ENCODE results near the gene KIR3DL3.

DNA sequence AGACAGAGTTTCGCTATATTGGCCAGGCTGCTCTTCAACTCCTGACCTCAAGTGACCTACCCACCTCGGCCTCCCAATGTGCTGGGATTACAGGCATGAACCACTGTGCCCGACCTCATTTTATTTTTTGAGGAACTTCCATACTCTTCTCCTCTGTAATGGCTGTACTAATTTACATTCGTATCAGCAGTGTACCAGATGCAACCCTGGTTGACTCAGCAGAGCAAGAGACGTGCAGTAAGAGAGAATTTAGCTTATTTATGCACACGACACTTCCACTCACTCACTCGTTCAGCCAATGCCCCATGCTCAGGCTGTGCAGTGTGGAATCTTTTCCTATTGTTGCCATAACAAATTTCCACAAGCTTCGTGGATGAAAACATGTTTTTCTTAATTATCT lies 6.9 kb downstream of the KIR3DL3 start:
- TF ChIP-seq, protein P1, sequence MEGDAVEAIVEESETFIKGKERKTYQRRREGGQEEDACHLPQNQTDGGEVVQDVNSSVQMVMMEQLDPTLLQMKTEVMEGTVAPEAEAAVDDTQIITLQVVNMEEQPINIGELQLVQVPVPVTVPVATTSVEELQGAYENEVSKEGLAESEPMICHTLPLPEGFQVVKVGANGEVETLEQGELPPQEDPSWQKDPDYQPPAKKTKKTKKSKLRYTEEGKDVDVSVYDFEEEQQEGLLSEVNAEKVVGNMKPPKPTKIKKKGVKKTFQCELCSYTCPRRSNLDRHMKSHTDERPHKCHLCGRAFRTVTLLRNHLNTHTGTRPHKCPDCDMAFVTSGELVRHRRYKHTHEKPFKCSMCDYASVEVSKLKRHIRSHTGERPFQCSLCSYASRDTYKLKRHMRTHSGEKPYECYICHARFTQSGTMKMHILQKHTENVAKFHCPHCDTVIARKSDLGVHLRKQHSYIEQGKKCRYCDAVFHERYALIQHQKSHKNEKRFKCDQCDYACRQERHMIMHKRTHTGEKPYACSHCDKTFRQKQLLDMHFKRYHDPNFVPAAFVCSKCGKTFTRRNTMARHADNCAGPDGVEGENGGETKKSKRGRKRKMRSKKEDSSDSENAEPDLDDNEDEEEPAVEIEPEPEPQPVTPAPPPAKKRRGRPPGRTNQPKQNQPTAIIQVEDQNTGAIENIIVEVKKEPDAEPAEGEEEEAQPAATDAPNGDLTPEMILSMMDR (conservative IDR thresholded peaks at IDR 0.05; ENCODE audit: low read depth, low read length): no peak
- no peak for TF ChIP-seq EZH2 (IDR thresholded peaks at IDR 0.05; ENCODE audit: borderline replicate concordance, low read depth, low read length, poor library complexity, severe bottlenecking)

Data from A673 (cell line).